GM18873 (cell line): ENCODE measurements around the gene PCSK1N.
A peak's percentile ranks its signal among the peaks of the same experiment; 100 is the strongest.
"Not testable (repeated sequence)": the region's sequence is repeated elsewhere in the genome, so short reads cannot be mapped to it uniquely, and the experiment has no call there.

Experiments used
- ATAC-seq: cut with Tn5 transposase; IDR thresholded peaks from one replicate; pipeline ENCODE4 v1.9.1; 2021; ENCODE audit warnings: mild to moderate bottlenecking, moderate library complexity, moderate number of reproducible peaks; ENCODE audit not compliant: unreplicated experiment, low FRiP score

PCSK1N gene

GRCh38 chrX:48826135-48826875 lies 9.1 kb downstream of the PCSK1N start, which contains the start of gene ERAS:
Gene ERAS, plus strand, starts transcription at chrX:48826513. Its CDS starts 2,611 bp downstream, at chrX:48829124.
- ATAC-seq = no peak

GRCh38 chrX:48824066-48824465 lies 11.3 kb downstream of the PCSK1N start:
- no peak for ATAC-seq

GRCh38 chrX:48823053-48823452 lies 12.4 kb downstream of the PCSK1N start:
- no peak for ATAC-seq

GRCh38 chrX:48819394-48819793 lies 16.0 kb downstream of the PCSK1N start:
- not testable (repeated sequence) for ATAC-seq

- no peak for ATAC-seq
Measured at GRCh38 chrX:48818866-48819265, 16.5 kb downstream of the PCSK1N start.

- no peak for ATAC-seq
Measured at GRCh38 chrX:48818098-48818497, 17.3 kb downstream of the PCSK1N start.

- ATAC-seq = no peak
Measured at GRCh38 chrX:48816014-48816810, 19.2 kb downstream of the PCSK1N start.

- no peak for ATAC-seq
Measured at GRCh38 chrX:48815266-48815665, 20.1 kb downstream of the PCSK1N start.

- no peak for ATAC-seq
Measured at GRCh38 chrX:48814722-48815121, 20.7 kb downstream of the PCSK1N start.

- ATAC-seq = no peak
Measured at GRCh38 chrX:48813644-48814043, 21.8 kb downstream of the PCSK1N start.

GRCh38 chrX:48806081-48806480 lies 29.3 kb downstream of the PCSK1N start:
- no peak for ATAC-seq

- ATAC-seq = no peak
Measured at GRCh38 chrX:48802905-48803200, 32.6 kb downstream of the PCSK1N start.

GRCh38 chrX:48802089-48802904 lies 33.1 kb downstream of the PCSK1N start:
- ATAC-seq = peak; percentile 27

GRCh38 chrX:48801280-48802088 lies 33.9 kb downstream of the PCSK1N start, which contains the start of gene HDAC6:
Gene HDAC6, plus strand, starts transcription at chrX:48802067. Its CDS starts 626 bp downstream, at chrX:48802693.
- peak; percentile 85 for ATAC-seq

- ATAC-seq = no peak
Measured at GRCh38 chrX:48800574-48801279, 34.7 kb downstream of the PCSK1N start.

- no peak for ATAC-seq
Measured at GRCh38 chrX:48798318-48798717, 37.1 kb downstream of the PCSK1N start.

- no peak for ATAC-seq
Measured at GRCh38 chrX:48794911-48795515, 40.4 kb downstream of the PCSK1N start.

GRCh38 chrX:48794340-48794910 lies 41.0 kb downstream of the PCSK1N start:
- no peak for ATAC-seq

- ATAC-seq = no peak
Measured at GRCh38 chrX:48793935-48794334, 41.5 kb downstream of the PCSK1N start.
